HG02759 (cell line): ENCODE data around the gene EIF6.

ENCODE experiments used
- ATAC-seq: cut with Tn5 transposase; IDR thresholded peaks from one replicate; pipeline ENCODE4 v1.9.1; 2021; ENCODE audit warnings: mild to moderate bottlenecking, moderate library complexity; ENCODE audit not compliant: unreplicated experiment

Gene EIF6

GRCh38 chr20:35314816-35315631, 30.5 kb upstream of the EIF6 start:
- ATAC-seq = no peak

- no peak for ATAC-seq
Observed at GRCh38 chr20:35312318-35312717, 27.7 kb upstream of the EIF6 start.

GRCh38 chr20:35311822-35312221, 27.2 kb upstream of the EIF6 start:
- no peak for ATAC-seq

- no peak for ATAC-seq
Observed at GRCh38 chr20:35311409-35311808, 26.8 kb upstream of the EIF6 start.

GRCh38 chr20:35307666-35308653, 23.4 kb upstream of the EIF6 start:
- ATAC-seq = no peak

- no peak for ATAC-seq
Observed at GRCh38 chr20:35306931-35307517, 22.5 kb upstream of the EIF6 start.

- ATAC-seq = no peak
Observed at GRCh38 chr20:35305682-35306556, 21.3 kb upstream of the EIF6 start.

GRCh38 chr20:35304956-35305355, 20.4 kb upstream of the EIF6 start:
- no peak for ATAC-seq

GRCh38 chr20:35303735-35304491, 19.3 kb upstream of the EIF6 start:
- peak; percentile 64 for ATAC-seq

GRCh38 chr20:35303382-35303734, 18.8 kb upstream of the EIF6 start:
- ATAC-seq = no peak

- no peak for ATAC-seq
Observed at GRCh38 chr20:35302421-35303335, 18.1 kb upstream of the EIF6 start.

GRCh38 chr20:35301426-35301825, 16.9 kb upstream of the EIF6 start:
- ATAC-seq = no peak

- no peak for ATAC-seq
Observed at GRCh38 chr20:35300469-35301262, 16.1 kb upstream of the EIF6 start.

- no peak for ATAC-seq
Observed at GRCh38 chr20:35299780-35300179, 15.2 kb upstream of the EIF6 start.

GRCh38 chr20:35298264-35298663, 13.7 kb upstream of the EIF6 start:
- no peak for ATAC-seq

- ATAC-seq = no peak
Observed at GRCh38 chr20:35297740-35298139, 13.2 kb upstream of the EIF6 start.

GRCh38 chr20:35297155-35297554, 12.6 kb upstream of the EIF6 start:
- ATAC-seq = no peak

GRCh38 chr20:35296101-35296554, 11.6 kb upstream of the EIF6 start:
- no peak for ATAC-seq
